Nephron progenitor cell (in vitro differentiated cells): ENCODE data around the gene DAPK1.
A peak's percentile ranks its signal among the peaks of the same experiment; 100 is the strongest.
"Not testable (repeated sequence)": the region's sequence is repeated elsewhere in the genome, so short reads cannot be mapped to it uniquely, and the experiment has no call there.

Experiments
- DNase-seq: peaks from one replicate; pipeline ENCODE4 v3.0.0; 2021
- H3K27ac Mint-ChIP-seq: 2 replicates; pipeline ENCODE4 v1.8.0; 2021; ENCODE audit warnings: mild to moderate bottlenecking, moderate library complexity, mixed read lengths
- H3K27me3 Mint-ChIP-seq: 2 replicates; pipeline ENCODE4 v1.8.0; 2021; ENCODE audit warnings: mild to moderate bottlenecking, low read depth, mixed read lengths; ENCODE audit not compliant: poor library complexity
- H3K36me3 Mint-ChIP-seq: 2 replicates; pipeline ENCODE4 v1.8.0; 2021; ENCODE audit warnings: low read depth, mixed read lengths
- H3K4me1 Mint-ChIP-seq: 2 replicates; pipeline ENCODE4 v1.8.0; 2021; ENCODE audit warnings: mixed read lengths
- H3K4me3 Mint-ChIP-seq: 2 replicates; pipeline ENCODE4 v1.8.0; 2021; ENCODE audit warnings: mild to moderate bottlenecking, moderate library complexity, mixed read lengths
- H3K9me3 Mint-ChIP-seq: 2 replicates; pipeline ENCODE4 v1.8.0; 2021; ENCODE audit warnings: mild to moderate bottlenecking, moderate library complexity, mixed read lengths
- CTCF ChIP-seq: fragments of 200-600 bp; sonication (generic); IDR thresholded peaks from 2 replicates; pipeline ENCODE4 v1.5.0; 2021; ENCODE audit warnings: antibody characterized with exemption

The DAPK1 gene

GRCh38 chr9:87546704-87547103 is 49.0 kb downstream of the DAPK1 start:
- Mint-ChIP-seq H3K9me3 (peaks cover 3% of the 10 kb centered on the region), H3K4me1 (peaks cover 24% of the 10 kb centered on the region), H3K36me3 (peaks cover 12% of the 10 kb centered on the region), H3K4me3 (no peak overlapping the region), H3K27ac (no peak overlapping the region), H3K27me3 (peaks cover 4% of the 10 kb centered on the region)
- no peak for DNase-seq
- no peak for TF ChIP-seq CTCF

- Mint-ChIP-seq H3K4me1 (peaks cover 30% of the 10 kb centered on the region), H3K36me3 (peaks cover 12% of the 10 kb centered on the region), H3K9me3 (peaks cover 3% of the 10 kb centered on the region), H3K27me3 (peaks cover 4% of the 10 kb centered on the region), H3K4me3 (no peak overlapping the region), H3K27ac (no peak overlapping the region)
- TF ChIP-seq CTCF: no peak
- DNase-seq: no peak
Observed at GRCh38 chr9:87547671-87548081, 50.0 kb downstream of the DAPK1 start.

GRCh38 chr9:87548159-87548558 is 50.5 kb downstream of the DAPK1 start:
- no peak overlapping the region for H3K4me3 Mint-ChIP-seq
- H3K4me1 Mint-ChIP-seq: peaks cover 30% of the 10 kb centered on the region
- no peak overlapping the region for H3K27ac Mint-ChIP-seq
- no peak for TF ChIP-seq CTCF
- peaks cover 12% of the 10 kb centered on the region for H3K36me3 Mint-ChIP-seq
- no peak for DNase-seq
- H3K9me3 Mint-ChIP-seq: peaks cover 3% of the 10 kb centered on the region
- peaks cover 4% of the 10 kb centered on the region for H3K27me3 Mint-ChIP-seq

- H3K27me3 Mint-ChIP-seq, DNase-seq, H3K27ac Mint-ChIP-seq, H3K9me3 Mint-ChIP-seq, H3K4me3 Mint-ChIP-seq: not testable (repeated sequence)
- peaks cover 12% of the 10 kb centered on the region for H3K36me3 Mint-ChIP-seq
- H3K4me1 Mint-ChIP-seq: peaks cover 33% of the 10 kb centered on the region
Observed at GRCh38 chr9:87549088-87549487, 51.4 kb downstream of the DAPK1 start.

GRCh38 chr9:87549791-87550190 is 52.1 kb downstream of the DAPK1 start:
- no peak for DNase-seq
- peaks cover 39% of the 10 kb centered on the region for H3K4me1 Mint-ChIP-seq
- no peak for TF ChIP-seq CTCF
- peaks cover 4% of the 10 kb centered on the region for H3K27me3 Mint-ChIP-seq
- H3K4me3 Mint-ChIP-seq: no peak overlapping the region
- H3K36me3 Mint-ChIP-seq: peaks cover 12% of the 10 kb centered on the region
- peaks cover 3% of the 10 kb centered on the region for H3K9me3 Mint-ChIP-seq
- H3K27ac Mint-ChIP-seq: peak overlapping the region; percentile 19

GRCh38 chr9:87550253-87550954 is 52.7 kb downstream of the DAPK1 start:
- peaks cover 4% of the 10 kb centered on the region for H3K27me3 Mint-ChIP-seq
- no peak for DNase-seq
- peaks cover 39% of the 10 kb centered on the region for H3K4me1 Mint-ChIP-seq
- no peak overlapping the region for H3K4me3 Mint-ChIP-seq
- peaks cover 12% of the 10 kb centered on the region for H3K36me3 Mint-ChIP-seq
- no peak for TF ChIP-seq CTCF
- H3K9me3 Mint-ChIP-seq: peaks cover 3% of the 10 kb centered on the region
- peak overlapping the region; percentile 19 for H3K27ac Mint-ChIP-seq
